SK-N-MC (cell line): ENCODE measurements around the gene NEDD8.

ENCODE experiments used
- DNase-seq: peaks from one replicate; pipeline ENCODE4 v3.0.0-alpha.2; 2011; ENCODE audit warnings: low read depth, low spot score
- H3K27ac ChIP-seq: fragments of 200-600 bp; sonication (generic); 2 replicates; pipeline ENCODE4 v1.5.1; 2016; ENCODE audit warnings: mixed run types
- H3K36me3 ChIP-seq: fragments of 200-600 bp; sonication (generic); 2 replicates; pipeline ENCODE4 v1.6.1; 2017; ENCODE audit warnings: antibody characterized with exemption, low read length, mixed read lengths; ENCODE audit not compliant: insufficient read depth
- H3K4me3 ChIP-seq: fragments of 200-600 bp; sonication (generic); 2 replicates; pipeline ENCODE4 v1.5.1; 2016
- H3K9ac ChIP-seq: fragments of 200-600 bp; sonication (generic); 2 replicates; pipeline ENCODE4 v1.8.0; 2017; ENCODE audit warnings: mixed run types, mixed read lengths; ENCODE audit not compliant: insufficient read length
- H3K9me3 ChIP-seq: fragments of 200-600 bp; sonication (generic); 2 replicates; pipeline ENCODE4 v1.6.1; 2017; ENCODE audit warnings: low read depth, mild to moderate bottlenecking, antibody characterized with exemption, low read length, moderate library complexity, mixed read lengths
- EZH2 ChIP-seq: fragments of 200-600 bp; sonication (generic); IDR thresholded peaks from one replicate; pipeline ENCODE4 v1.6.1; 2017; ENCODE audit warnings: antibody characterized with exemption
- FOXP2 ChIP-seq: optimal IDR thresholded peaks from 2 replicates; pipeline ENCODE3; 2011; ENCODE audit warnings: mild to moderate bottlenecking, moderate library complexity; ENCODE audit not compliant: insufficient read depth; ENCODE audit errors: extremely low read length, control extremely low read depth
- POLR2AphosphoS5 ChIP-seq: IDR thresholded peaks from 2 replicates; pipeline ENCODE4 v1.6.1; 2012; ENCODE audit warnings: mild to moderate bottlenecking, low read depth, low read length, borderline replicate concordance

Gene NEDD8

DNA sequence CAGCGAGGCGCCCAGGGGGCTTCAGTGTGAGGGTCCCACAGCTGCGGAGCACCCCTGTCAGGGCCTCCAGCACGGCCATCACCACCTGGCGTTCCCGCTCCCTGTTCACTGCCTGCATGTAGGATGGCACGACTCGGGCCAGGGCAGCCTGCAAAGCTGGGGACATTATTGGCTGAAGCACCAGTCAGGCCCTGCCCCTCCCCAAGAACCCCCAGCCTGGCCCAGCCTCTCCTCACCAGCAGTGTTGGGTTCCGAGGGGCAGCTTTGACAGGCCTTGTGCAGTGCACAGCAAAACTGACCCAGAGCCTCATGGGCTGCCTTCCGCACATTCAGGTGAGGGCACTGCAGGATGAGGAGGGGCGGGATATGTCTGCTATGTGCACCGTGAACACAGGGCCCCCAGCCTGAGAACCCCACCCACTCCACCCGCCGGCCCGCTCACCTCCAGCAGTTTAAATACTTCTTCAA, 49.1 kb downstream of the NEDD8 start:
- TF ChIP-seq POLR2AphosphoS5 (no peak), FOXP2 (no peak), EZH2 (no peak)
- H3K36me3 ChIP-seq: peaks cover 75% of the 10 kb centered on the region
- no peaks in the 10 kb centered on the region for H3K9me3 ChIP-seq
- H3K27ac ChIP-seq: no peak overlapping the region
- no peak overlapping the region for H3K4me3 ChIP-seq
- no peak for DNase-seq
- H3K9ac ChIP-seq: no peak overlapping the region

DNA sequence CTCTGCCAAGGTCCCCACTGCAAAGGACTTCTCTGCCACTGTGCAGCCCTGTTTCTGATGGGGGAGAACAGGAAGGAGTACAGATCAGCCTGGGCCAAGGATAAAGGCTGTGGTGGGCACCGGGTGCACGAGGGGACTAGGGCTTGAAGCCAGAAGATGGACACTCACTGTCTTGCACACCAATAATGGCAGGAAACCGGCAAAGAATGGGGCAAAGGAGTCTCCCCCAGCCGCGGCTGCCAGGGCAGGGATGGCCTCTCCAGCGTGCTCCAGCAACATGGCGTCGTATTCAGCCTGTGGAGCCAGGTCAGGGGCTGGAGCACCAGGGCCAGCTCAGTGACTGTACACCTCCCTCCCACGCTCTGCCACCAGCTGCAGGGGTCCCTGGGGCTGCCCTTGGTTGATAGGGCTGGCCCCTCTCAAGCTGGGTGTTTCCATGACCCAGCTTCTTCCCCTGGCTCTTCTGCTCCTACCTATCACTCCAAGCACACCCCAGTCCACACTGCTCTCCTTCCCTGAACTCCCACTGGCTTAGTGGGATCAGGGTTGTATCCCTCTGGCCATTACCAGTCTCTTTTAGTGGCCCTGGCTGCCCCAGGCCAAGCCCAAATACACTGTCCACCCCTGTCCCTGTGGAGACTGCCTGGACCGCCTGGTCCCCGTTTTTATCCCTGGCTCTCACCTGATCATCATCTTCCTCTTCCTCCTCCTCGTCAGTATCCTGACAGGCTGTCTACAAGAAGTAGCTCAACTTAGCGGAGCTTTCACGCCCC, 49.9 kb downstream of the NEDD8 start:
- H3K9me3 ChIP-seq: no peaks in the 10 kb centered on the region
- TF ChIP-seq EZH2: no peak
- TF ChIP-seq POLR2AphosphoS5: no peak
- peaks cover 75% of the 10 kb centered on the region for H3K36me3 ChIP-seq
- H3K4me3 ChIP-seq: no peak overlapping the region
- DNase-seq: no peak
- H3K27ac ChIP-seq: no peak overlapping the region
- no peak overlapping the region for H3K9ac ChIP-seq

DNA sequence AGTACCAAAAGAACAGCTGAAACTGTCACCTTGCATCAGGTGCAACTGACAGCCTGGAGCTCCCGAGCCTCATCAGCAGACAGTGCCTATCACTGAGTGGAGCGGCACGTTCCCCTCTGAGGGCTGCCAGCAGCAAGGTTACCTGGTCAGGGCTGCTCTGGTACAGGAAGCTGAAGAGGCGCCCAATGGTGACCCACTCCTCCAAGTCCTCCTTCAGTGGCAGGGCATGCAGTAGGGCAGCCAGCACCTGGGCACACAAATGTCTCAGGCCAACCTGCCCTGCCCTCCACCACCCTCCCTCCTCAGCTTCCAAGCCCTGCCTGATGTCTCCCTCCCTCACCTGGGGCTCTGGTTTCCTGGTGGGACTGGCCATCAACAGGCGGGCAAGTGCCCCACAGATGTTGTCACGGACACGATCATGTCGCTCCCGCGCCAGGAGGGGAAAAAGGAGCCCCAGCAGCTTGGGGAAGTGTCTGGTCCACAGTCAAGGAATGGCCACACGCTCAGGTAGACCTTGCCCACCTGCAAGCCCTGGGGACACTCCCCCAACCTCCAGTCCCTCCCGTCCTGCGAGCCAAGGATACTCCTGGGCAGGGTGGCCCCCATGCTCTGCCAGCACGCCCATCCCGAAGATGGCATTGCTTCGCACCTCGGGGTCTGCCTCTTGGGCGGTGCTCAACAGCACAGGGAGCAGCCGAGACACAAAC, 50.6 kb downstream of the NEDD8 start:
- no peak for DNase-seq
- Histone ChIP-seq H3K27ac (no peak overlapping the region), H3K36me3 (peaks cover 68% of the 10 kb centered on the region), H3K9me3 (no peaks in the 10 kb centered on the region), H3K4me3 (no peak overlapping the region), H3K9ac (no peak overlapping the region)
- TF ChIP-seq EZH2: no peak
- TF ChIP-seq FOXP2: no peak
- no peak for TF ChIP-seq POLR2AphosphoS5

DNA sequence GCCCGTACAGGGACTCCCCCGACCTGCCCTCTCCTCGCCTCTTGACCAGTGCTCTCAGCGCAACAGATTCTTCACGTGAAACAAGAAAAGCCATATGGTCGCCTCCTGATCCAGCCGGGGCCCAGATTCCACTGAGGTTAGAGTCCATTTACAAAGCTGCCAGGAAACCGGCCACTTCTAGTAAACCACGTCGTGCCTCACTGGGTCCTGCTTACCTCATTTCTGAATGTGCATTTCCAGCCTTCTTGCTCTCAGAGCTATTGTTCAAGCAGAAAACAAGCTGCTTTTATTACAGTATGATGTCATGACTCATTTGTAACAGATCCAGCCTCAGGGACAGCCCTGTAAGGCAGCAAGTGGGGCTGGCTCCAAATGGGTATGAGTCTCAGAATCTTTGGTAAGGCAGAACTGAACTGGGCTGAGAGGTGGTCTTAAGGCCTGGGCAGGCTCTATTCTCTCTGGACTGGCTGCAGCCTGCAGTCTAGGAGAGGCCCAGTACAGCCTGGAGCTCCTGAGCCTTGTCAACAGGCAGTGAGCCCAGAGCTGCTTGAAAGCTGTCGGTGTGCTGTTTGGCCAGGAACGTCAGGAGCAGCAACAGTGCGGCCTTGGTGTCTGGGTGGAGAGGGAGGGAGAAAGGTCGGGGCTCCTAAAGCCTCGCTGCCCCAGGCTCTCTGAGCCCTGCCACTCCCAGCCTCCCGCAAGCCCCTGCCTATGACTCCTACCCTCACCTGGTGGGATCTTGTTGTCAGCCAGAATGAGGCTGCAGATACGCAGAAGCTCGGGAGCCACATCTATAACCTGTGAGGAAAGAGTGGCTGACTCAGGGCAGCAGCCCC, 52.0 kb downstream of the NEDD8 start:
- no peaks in the 10 kb centered on the region for H3K9me3 ChIP-seq
- H3K27ac ChIP-seq: no peak overlapping the region
- DNase-seq: no peak
- H3K36me3 ChIP-seq: peaks cover 54% of the 10 kb centered on the region; the same call in 1 of the 2 replicates
- H3K4me3 ChIP-seq: no peak overlapping the region
- TF ChIP-seq EZH2 (no peak), FOXP2 (no peak), POLR2AphosphoS5 (no peak)
- H3K9ac ChIP-seq: no peak overlapping the region

DNA sequence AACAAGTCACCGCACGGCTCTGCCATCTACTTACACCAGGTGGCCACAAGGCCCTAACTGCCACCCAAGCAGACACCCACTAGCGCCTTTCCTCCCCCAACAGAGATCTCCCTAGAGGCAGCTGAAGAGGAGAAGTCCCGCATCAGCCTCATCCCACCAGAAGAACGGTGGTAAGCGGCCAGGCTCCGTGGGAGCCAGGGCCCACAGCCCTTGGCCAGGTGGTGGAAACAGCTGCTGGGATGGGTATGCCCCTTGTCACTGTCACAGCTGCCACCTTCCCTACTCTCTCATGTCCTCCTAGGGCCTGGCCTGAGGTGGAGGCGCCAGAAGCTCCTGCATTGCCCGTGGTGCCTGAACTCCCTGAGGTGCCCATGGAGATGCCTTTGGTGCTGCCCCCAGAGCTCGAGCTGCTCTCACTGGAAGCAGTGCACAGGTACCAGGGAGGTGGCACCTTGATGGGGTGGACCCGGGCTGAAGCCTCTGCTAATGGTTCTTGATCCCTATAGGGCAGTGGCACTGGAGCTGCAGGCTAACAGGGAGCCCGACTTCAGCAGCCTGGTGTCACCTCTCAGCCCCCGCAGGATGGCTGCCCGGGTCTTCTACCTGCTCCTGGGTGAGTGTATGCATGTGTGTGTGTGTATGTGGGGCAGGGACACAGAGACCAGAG, 52.7 kb downstream of the NEDD8 start:
- Histone ChIP-seq H3K9ac (no peak overlapping the region), H3K27ac (no peak overlapping the region), H3K9me3 (no peaks in the 10 kb centered on the region), H3K4me3 (no peak overlapping the region), H3K36me3 (peaks cover 47% of the 10 kb centered on the region; the same call in 1 of the 2 replicates)
- TF ChIP-seq POLR2AphosphoS5: no peak
- no peak for TF ChIP-seq EZH2
- TF ChIP-seq FOXP2: no peak
- DNase-seq: no peak

DNA sequence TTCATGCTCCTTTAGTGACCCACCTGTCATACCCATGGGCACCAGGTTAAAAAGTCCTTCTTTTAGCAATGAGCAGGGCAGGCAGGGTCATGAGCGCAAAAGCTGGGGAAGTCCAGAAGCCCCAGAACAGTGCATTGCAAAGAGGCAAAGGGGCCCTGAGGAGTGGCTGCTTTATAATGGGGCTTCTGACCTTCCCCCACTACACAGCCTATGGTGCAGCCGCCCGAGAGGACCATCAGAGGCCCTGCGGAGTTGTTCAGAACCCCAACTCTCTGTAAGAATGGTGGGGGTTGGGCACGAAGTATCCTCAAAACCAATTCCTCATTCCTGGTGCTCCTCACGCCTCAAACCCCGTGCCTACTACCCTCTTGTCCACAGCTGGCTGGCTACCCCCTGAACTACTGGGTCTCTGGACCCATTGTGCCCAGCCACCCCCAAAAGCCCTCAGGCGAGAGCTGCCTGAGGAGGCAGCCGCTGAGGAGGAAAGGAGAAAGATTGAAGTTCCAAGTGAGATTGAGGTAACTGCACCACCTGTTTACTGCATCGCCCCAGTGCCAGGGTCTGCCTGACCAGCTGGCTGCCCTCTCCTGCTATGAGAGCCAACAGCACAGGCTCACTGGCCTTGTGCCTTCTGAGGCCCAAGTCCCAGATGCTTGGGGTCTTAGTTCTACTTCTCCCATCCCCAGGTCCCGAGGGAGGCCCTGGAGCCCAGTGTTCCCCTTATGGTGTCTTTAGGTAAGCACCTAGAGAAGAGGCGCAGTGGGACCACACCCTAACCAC, 53.6 kb downstream of the NEDD8 start:
- no peaks in the 10 kb centered on the region for H3K9me3 ChIP-seq
- TF ChIP-seq POLR2AphosphoS5 (no peak), FOXP2 (no peak), EZH2 (no peak)
- DNase-seq: no peak
- no peak overlapping the region for H3K4me3 ChIP-seq
- no peak overlapping the region for H3K9ac ChIP-seq
- no peak overlapping the region for H3K27ac ChIP-seq
- H3K36me3 ChIP-seq: peaks cover 41% of the 10 kb centered on the region; the same call in 1 of the 2 replicates

DNA sequence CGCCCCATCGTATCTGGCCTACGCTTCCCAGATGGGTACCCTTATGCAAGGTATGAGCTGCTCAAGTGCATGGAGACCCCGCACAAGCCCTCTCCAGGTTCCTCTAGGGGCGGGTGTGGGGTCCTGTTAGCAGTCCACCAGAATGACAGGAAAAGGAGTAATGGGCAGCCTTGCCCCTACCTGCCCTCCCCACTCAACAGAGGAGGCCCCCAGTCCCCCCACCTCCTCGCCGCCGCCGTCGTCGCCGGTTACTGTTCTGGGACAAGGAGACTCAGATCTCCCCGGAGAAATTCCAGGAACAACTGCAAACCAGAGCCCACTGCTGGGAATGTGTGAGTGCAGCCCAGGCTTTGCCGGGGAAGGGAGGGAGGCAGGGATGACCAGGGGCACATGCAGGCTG, 54.3 kb downstream of the NEDD8 start:
- no peak overlapping the region for H3K27ac ChIP-seq
- H3K36me3 ChIP-seq: peaks cover 34% of the 10 kb centered on the region; the same call in 1 of the 2 replicates

More for the DNA sequence above, 54.3 kb downstream of the NEDD8 start:
- DNase-seq: no peak
- TF ChIP-seq FOXP2 (no peak), POLR2AphosphoS5 (no peak), EZH2 (no peak)
- no peak overlapping the region for H3K4me3 ChIP-seq
- H3K9me3 ChIP-seq: no peaks in the 10 kb centered on the region
- no peak overlapping the region for H3K9ac ChIP-seq
